ENCODE data around the gene AUTS2.

DNA sequence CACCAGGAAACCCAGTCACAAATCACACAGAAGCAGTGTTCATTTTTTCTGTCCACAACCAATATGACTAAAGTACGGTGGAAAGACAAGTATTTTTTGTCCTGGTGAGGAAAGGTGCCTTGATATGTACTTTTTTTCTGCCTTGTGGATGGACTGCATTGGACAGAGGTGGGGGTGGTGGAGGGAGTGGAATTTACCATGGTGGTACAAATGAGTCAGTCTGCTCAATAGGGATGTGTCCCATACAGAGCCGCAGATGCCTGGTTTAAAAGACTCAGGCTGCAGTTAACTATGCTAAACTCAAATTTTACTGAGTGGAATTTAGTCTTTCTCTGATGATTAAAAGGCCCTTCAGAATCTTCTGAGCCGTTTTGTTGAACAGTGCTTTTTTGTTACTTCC is 859.2 kb downstream of the AUTS2 start:
- TF ChIP-seq GABPA (IDR thresholded peaks at IDR 0.05; ENCODE audit: low read depth): no peak
- no peak for TF ChIP-seq ZNF384 (IDR thresholded peaks at IDR 0.05; ENCODE audit: borderline replicate concordance, low read depth, low read length)
- no peak for TF ChIP-seq EZH2 (IDR thresholded peaks at IDR 0.05; ENCODE audit: borderline replicate concordance, control insufficient read depth, low read depth, low read length)
- TF ChIP-seq, protein P1, sequence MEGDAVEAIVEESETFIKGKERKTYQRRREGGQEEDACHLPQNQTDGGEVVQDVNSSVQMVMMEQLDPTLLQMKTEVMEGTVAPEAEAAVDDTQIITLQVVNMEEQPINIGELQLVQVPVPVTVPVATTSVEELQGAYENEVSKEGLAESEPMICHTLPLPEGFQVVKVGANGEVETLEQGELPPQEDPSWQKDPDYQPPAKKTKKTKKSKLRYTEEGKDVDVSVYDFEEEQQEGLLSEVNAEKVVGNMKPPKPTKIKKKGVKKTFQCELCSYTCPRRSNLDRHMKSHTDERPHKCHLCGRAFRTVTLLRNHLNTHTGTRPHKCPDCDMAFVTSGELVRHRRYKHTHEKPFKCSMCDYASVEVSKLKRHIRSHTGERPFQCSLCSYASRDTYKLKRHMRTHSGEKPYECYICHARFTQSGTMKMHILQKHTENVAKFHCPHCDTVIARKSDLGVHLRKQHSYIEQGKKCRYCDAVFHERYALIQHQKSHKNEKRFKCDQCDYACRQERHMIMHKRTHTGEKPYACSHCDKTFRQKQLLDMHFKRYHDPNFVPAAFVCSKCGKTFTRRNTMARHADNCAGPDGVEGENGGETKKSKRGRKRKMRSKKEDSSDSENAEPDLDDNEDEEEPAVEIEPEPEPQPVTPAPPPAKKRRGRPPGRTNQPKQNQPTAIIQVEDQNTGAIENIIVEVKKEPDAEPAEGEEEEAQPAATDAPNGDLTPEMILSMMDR (IDR thresholded peaks at IDR 0.05 in 2 of 3, conservative IDR thresholded peaks at IDR 0.05 in 1 of 3; ENCODE audit: control insufficient read depth in 2 of 3, extremely low read depth in 1 of 3, insufficient read depth in 1 of 3, low read depth in 3 of 3, low read length in 3 of 3): no peak

All from GM12878 (cell line).